ENCODE data around the gene CWC22.

DNA sequence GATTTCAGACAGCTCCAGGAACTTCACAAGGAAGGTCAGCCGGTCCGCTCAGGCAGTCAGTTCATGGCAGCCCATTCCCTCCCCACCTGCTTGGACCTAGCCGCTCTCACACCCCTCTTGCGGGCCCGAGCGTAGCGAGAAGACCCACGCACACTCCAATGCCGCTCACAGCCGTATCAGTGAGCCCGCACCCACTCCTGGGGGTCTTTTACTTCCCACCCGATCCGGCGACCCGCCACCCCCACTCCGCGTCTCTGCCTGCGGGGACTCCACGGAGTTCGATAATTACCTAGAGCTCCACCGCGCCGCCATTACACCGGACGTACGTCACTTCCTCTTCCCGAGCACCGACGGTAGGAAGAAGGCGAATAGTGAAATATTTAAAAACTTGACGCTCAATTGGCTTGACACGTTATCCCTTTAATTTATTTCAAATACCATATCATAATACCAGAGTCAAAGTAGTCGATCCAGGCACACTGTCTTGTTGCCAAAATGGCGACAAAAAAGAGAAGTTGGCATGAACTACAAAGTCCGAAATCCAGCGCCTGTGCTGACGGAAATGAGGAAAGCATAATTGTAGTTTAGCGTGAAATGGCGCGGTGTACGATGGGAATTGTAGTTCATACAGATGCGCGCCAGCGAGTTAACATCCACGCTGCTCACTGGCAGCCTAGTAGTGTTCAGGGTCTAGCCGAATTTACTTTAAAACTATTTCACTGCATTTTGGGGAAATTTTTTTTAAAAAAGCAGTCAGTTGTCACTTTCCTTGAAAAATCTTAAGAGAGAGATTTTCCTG lies at the start of gene CWC22:
- TF ChIP-seq, protein P1, sequence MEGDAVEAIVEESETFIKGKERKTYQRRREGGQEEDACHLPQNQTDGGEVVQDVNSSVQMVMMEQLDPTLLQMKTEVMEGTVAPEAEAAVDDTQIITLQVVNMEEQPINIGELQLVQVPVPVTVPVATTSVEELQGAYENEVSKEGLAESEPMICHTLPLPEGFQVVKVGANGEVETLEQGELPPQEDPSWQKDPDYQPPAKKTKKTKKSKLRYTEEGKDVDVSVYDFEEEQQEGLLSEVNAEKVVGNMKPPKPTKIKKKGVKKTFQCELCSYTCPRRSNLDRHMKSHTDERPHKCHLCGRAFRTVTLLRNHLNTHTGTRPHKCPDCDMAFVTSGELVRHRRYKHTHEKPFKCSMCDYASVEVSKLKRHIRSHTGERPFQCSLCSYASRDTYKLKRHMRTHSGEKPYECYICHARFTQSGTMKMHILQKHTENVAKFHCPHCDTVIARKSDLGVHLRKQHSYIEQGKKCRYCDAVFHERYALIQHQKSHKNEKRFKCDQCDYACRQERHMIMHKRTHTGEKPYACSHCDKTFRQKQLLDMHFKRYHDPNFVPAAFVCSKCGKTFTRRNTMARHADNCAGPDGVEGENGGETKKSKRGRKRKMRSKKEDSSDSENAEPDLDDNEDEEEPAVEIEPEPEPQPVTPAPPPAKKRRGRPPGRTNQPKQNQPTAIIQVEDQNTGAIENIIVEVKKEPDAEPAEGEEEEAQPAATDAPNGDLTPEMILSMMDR (IDR thresholded peaks at IDR 0.05; ENCODE audit: extremely low read depth in 1 of 2, insufficient read depth in 1 of 2, low read depth in 1 of 2, low read length in 2 of 2) = no peak
- TF ChIP-seq POLR2AphosphoS5 (IDR thresholded peaks at IDR 0.05; ENCODE audit: insufficient read depth, low read depth, low read length) = no peak
- no peak for TF ChIP-seq GATA2 (IDR thresholded peaks at IDR 0.05; ENCODE audit: insufficient read depth, insufficient read length, low read depth, low read length)
